Chondrocyte (in vitro differentiated cells): ENCODE measurements around the gene RBX1. TPM values are rescaled to one million over a fixed set of nuclear protein-coding genes. Genes with fewer than 3 reads are reported as not detected.

ENCODE experiments used
- DNase-seq: peaks from one replicate; pipeline ENCODE4 v3.0.0; 2021; ENCODE audit warnings: mixed read lengths, low spot score
- H3K27ac Mint-ChIP-seq: one replicate; pipeline ENCODE4 v1.8.0; 2021; ENCODE audit warnings: mild to moderate bottlenecking, moderate library complexity, mixed read lengths; ENCODE audit not compliant: unreplicated experiment
- H3K27me3 Mint-ChIP-seq: 2 replicates; pipeline ENCODE4 v1.8.0; 2021; ENCODE audit warnings: low read depth, mixed read lengths
- H3K36me3 Mint-ChIP-seq: 2 replicates; pipeline ENCODE4 v1.8.0; 2021; ENCODE audit warnings: low read depth, mixed read lengths
- H3K4me1 Mint-ChIP-seq: 2 replicates; pipeline ENCODE4 v1.8.0; 2021; ENCODE audit warnings: low read depth, mild to moderate bottlenecking, mixed read lengths
- H3K4me3 Mint-ChIP-seq: one replicate; pipeline ENCODE4 v1.8.0; 2021; ENCODE audit warnings: mild to moderate bottlenecking, moderate library complexity, mixed read lengths; ENCODE audit not compliant: unreplicated experiment
- H3K9me3 Mint-ChIP-seq: 2 replicates; pipeline ENCODE4 v1.8.0; 2021; ENCODE audit warnings: low read depth, mixed read lengths
- total RNA-seq: library from RNA; stranded (reverse); gene quantifications from 3 replicates; pipeline ENCODE4 v1.2.1, GENCODE V29; 2021
- TF ChIP-seq, protein P1 (sequence below): fragments of 200-600 bp; sonication (generic); IDR thresholded peaks from 2 replicates; pipeline ENCODE4 v1.5.0; 2021; ENCODE audit warnings: antibody characterized with exemption, mild to moderate bottlenecking, moderate library complexity

Gene RBX1
- total RNA-seq, 1 donor from 2014 or later, result 54.8 TPM

DNA sequence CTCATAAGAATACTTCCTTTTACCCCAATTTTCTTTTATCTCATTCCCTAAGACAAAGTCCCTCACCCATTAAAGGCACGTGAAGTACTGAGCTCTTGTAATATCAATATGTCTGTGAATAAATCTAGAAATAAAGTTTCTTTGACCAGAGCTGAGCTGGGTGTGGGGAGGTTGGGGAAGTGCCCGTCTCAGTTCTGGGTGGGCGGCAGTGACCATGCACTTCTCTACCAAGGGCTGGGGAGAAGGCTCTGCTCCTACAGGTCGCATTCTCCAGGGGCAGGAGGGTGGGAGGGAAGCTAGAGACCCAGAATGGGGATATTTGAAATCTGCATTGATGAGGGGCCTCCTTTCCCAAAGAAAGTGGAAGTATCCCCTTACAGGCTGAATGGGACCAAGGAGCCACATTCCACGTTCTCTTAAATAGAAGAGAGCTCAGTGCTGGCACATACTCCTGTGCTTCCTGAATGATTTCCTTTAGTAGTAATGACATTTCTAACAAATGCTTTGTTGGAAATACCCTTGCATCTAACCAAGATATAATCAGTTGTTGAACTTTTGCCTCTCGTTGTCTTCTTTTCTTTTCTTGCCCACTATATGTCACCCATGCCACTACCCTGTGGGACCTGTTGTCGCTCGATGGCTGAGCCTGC lies 16.1 kb downstream of the RBX1 start:
- Mint-ChIP-seq H3K4me1 (peaks cover 3% of the 10 kb centered on the region), H3K36me3 (peaks cover 33% of the 10 kb centered on the region), H3K27ac (no peak overlapping the region), H3K27me3 (no peaks in the 10 kb centered on the region), H3K4me3 (no peak overlapping the region), H3K9me3 (no peaks in the 10 kb centered on the region)
- TF ChIP-seq, protein P1, sequence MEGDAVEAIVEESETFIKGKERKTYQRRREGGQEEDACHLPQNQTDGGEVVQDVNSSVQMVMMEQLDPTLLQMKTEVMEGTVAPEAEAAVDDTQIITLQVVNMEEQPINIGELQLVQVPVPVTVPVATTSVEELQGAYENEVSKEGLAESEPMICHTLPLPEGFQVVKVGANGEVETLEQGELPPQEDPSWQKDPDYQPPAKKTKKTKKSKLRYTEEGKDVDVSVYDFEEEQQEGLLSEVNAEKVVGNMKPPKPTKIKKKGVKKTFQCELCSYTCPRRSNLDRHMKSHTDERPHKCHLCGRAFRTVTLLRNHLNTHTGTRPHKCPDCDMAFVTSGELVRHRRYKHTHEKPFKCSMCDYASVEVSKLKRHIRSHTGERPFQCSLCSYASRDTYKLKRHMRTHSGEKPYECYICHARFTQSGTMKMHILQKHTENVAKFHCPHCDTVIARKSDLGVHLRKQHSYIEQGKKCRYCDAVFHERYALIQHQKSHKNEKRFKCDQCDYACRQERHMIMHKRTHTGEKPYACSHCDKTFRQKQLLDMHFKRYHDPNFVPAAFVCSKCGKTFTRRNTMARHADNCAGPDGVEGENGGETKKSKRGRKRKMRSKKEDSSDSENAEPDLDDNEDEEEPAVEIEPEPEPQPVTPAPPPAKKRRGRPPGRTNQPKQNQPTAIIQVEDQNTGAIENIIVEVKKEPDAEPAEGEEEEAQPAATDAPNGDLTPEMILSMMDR, result no peak
- no peak for DNase-seq

DNA sequence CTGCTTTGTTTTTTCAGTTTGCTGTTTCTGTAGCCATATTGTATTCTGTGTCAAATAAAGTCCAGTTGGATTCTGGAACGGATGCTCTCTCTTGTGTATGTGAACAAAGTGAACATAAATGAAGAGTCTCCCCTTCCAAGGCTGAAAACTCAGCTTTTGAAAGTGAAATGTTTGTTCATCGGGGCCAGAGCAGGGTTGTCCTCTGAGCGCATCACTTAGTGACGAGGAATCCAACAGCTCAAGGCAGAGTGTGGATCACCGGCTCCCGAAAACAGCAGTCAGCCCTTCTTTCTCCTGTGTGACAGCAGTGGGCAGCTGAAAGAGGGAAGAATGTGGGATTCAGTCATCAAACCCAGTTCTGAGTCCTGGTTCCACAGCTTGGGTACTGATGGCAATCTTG lies 21.4 kb downstream of the RBX1 start:
- TF ChIP-seq, protein P1, result no peak
- no peak overlapping the region for H3K27ac Mint-ChIP-seq
- peaks cover 2% of the 10 kb centered on the region for H3K4me1 Mint-ChIP-seq
- H3K36me3 Mint-ChIP-seq, result peaks cover 18% of the 10 kb centered on the region
- H3K27me3 Mint-ChIP-seq, result no peaks in the 10 kb centered on the region
- no peak overlapping the region for H3K4me3 Mint-ChIP-seq
- peak; percentile 22 for DNase-seq
- no peaks in the 10 kb centered on the region for H3K9me3 Mint-ChIP-seq

DNA sequence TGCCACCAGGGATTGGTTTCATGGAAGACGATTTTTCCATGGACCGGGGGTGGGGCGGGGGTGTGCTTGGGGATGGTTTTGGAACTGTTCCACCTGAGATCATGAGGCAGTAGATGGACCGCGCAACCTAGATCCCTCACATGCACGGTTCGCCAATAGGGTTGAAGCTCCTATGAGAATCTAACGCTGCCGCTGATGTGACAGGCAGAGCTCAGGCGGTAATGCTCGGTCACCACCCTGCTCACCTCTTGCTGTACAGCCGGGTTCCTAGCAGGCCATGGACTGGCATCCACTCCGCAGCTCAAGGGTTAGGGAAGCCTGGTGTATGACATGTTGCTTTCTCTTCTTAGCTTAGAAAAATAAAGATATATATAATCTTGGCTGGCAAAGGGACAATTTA lies 22.0 kb downstream of the RBX1 start:
- Mint-ChIP-seq H3K4me3 (no peak overlapping the region), H3K4me1 (peaks cover 2% of the 10 kb centered on the region), H3K36me3 (peaks cover 16% of the 10 kb centered on the region)

DNA sequence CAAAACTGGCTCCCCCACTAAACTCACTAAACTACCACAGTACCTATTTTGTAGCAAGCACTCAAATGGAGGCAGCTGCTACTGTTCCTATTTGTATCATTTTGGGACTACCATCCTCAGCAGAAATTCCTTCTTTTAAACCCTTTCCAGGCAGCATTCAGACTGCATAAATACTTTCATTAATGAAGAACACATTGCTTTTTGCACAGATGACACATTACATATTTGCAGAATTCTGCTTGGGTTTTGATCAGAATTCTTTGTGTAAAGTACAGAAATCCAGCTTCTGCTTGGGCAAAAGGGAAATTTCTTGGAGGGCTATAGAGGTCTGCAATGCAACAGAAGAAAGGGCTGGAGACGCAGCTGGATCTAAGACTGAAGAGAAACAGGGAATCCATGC lies 24.2 kb downstream of the RBX1 start:
- H3K4me1 Mint-ChIP-seq, result peaks cover 9% of the 10 kb centered on the region
- H3K36me3 Mint-ChIP-seq, result peaks cover 13% of the 10 kb centered on the region
- DNase-seq, result no peak
- no peaks in the 10 kb centered on the region for H3K27me3 Mint-ChIP-seq
- H3K27ac Mint-ChIP-seq, result no peak overlapping the region
- H3K4me3 Mint-ChIP-seq, result no peak overlapping the region
- TF ChIP-seq, protein P1, result no peak
- H3K9me3 Mint-ChIP-seq, result no peaks in the 10 kb centered on the region

More for the DNA sequence above, 22.0 kb downstream of the RBX1 start:
- H3K9me3 Mint-ChIP-seq, result no peaks in the 10 kb centered on the region
- TF ChIP-seq, protein P1, result no peak
- H3K27me3 Mint-ChIP-seq, result no peaks in the 10 kb centered on the region
- no peak overlapping the region for H3K27ac Mint-ChIP-seq
- peak; percentile 44 for DNase-seq

DNA sequence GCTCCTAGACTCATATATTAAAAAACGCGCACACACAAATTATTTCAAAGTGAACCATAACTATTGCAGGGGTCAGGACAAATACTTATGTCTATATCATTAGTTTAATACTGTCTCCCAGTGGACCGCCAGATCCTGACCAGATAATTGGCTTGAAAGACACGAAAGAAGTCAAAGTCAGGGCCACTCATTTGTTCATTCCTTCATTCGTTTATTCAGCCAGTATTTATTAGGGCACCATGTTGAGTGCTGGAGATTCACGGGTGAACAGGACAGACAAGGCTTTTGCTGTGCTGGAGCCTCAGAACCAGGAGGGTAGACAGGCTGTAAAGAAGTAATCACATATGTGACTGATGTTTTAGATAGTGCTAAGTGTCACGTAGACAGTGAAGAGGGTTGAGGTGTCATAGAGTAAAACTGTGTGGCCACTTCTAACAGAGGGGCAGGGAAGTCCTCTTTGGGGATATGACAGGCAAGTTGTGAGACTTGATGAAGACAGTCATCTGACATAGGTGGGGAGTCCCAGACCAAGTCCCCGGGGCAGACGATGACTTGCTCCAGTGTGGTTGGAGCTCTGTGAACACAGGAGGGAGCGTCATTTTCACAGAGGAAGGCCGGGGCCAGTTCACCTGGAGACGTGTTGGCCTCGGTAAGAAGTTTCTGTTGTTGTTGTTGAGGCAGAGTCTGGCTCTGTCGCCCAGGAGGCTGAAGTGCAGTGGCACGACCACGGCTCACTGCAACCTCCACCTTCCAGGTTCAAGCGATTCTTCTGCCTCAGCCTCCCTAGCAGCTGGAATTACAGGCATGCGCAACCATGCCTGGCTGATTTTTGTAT lies 25.9 kb downstream of the RBX1 start:
- peaks cover 9% of the 10 kb centered on the region for H3K4me1 Mint-ChIP-seq
- TF ChIP-seq, protein P1, result no peak
- no peak overlapping the region for H3K27ac Mint-ChIP-seq
- peaks cover 8% of the 10 kb centered on the region for H3K36me3 Mint-ChIP-seq
- DNase-seq, result peak; percentile 68
- H3K4me3 Mint-ChIP-seq, result no peak overlapping the region
- no peaks in the 10 kb centered on the region for H3K9me3 Mint-ChIP-seq
- H3K27me3 Mint-ChIP-seq, result no peaks in the 10 kb centered on the region
